ENCODE data around the gene PACSIN2. TPM values are rescaled to one million over a fixed set of nuclear protein-coding genes. Genes with fewer than 3 reads are reported as not detected.

The PACSIN2 gene
- total and polyA plus RNA-seq, 10 of the 15 experiments (the other 5 are each of a cell fraction or from before 2014, with no cell fraction given), result 0.93 to 78.7 (median 46.8) TPM

GRCh38 chr22:42892571-42893316 lies 122.2 kb downstream of the PACSIN2 start (continued):
- TF ChIP-seq ETV6 (conservative IDR thresholded peaks at IDR 0.05 in 1 of 2, IDR thresholded peaks at IDR 0.05 in 1 of 2; ENCODE audit: borderline replicate concordance in 1 of 2, low read depth in 1 of 2) (peak in 1 of 2 experiments; percentile 50; a peak in 1 of 4 replicates), SPI1 (IDR thresholded peaks at IDR 0.05; ENCODE audit: borderline replicate concordance, insufficient read depth, low read depth, low read length) (peak; percentile 21; the same call in 1 of the 2 replicates), MYC (IDR thresholded peaks at IDR 0.05; ENCODE audit: insufficient read depth, insufficient read length, insufficient replicate concordance, low read length, severe bottlenecking) (no peak), POLR2AphosphoS5 (IDR thresholded peaks at IDR 0.05; ENCODE audit: low read length) (0 out of 2 replicates have a peak, but pooled peaks have one; percentile 37), TCF3 (IDR thresholded peaks at IDR 0.05; ENCODE audit: borderline replicate concordance, insufficient read depth, low read depth, low read length) (0 out of 2 replicates have a peak, but pooled peaks have one; percentile 31)

- Histone ChIP-seq H3K79me2 (ENCODE audit: control insufficient read depth, insufficient read depth, low read length) (peaks cover 35% of the 10 kb centered on the region), H3K4me1 (ENCODE audit: control insufficient read depth, insufficient read depth, low read length) (peaks cover 79% of the 10 kb centered on the region), H3K4me3 (no peak overlapping the region), H3K4me2 (ENCODE audit: control insufficient read depth, insufficient read depth) (peak overlapping the region; percentile 41; the same call in 1 of the 2 replicates), H3K27me3 (replicated peaks in 1 of 2; ENCODE audit: control insufficient read depth in 2 of 2, insufficient read depth in 2 of 2, low read length in 1 of 2) (no peaks in the 10 kb centered on the region), H4K20me1 (ENCODE audit: control insufficient read depth, insufficient read depth) (no peaks in the 10 kb centered on the region), H3K9me3 (replicated peaks; ENCODE audit: control insufficient read depth, insufficient read depth, low read length) (no peaks in the 10 kb centered on the region), H3K36me3 (ENCODE audit: control insufficient read depth in 2 of 2, insufficient read depth in 2 of 2, low read length in 1 of 2) (peaks cover 13 to 18% of the 10 kb centered on the region in 2 experiments), H3K27ac (ENCODE audit: control insufficient read depth, insufficient read depth) (peak overlapping the region; percentile 84), H3K9ac (ENCODE audit: control insufficient read depth, insufficient read depth, low read length) (peak overlapping the region; percentile 12; the same call in 1 of the 2 replicates), H2AFZ (ENCODE audit: control insufficient read depth, low read depth, low read length) (no peak overlapping the region)
- CTCF ChIA-PET, result interaction anchor here (0.6 to 5.1 kb wide), 4 partner anchors 25 to 142 kb away, joined by 3 to 19 read pairs (median 4); no protein-coding TSS in a partner anchor
- no TSS peak for BruUV-seq (replicated peaks)
- FAIRE-seq (no peak), DNase-seq (ENCODE audit: low read depth, low spot score) (no peak), ATAC-seq (no peak)
- WGBS (ENCODE audit: insufficient coverage, insufficient replicate concordance, low lambda C conversion rate, missing lambda C conversion rate), result 86% methylated on average over 9 of the region's 9 CpGs
- POLR2A ChIA-PET, result interaction anchor here (0.6 to 2.1 kb wide), 4 partner anchors 10 to 144 kb away, joined by 3 to 7 read pairs (median 4); no protein-coding TSS in a partner anchor
- in situ Hi-C loops (cut with MboI), result no loop called here
- TF ChIP-seq USF1 (IDR thresholded peaks at IDR 0.05; ENCODE audit: borderline replicate concordance, extremely low read length, insufficient read depth, low read depth, low read length) (peak; percentile 76), FOS (IDR thresholded peaks at IDR 0.05; ENCODE audit: borderline replicate concordance, extremely low read depth, insufficient read length) (no peak), RAD51 (IDR thresholded peaks at IDR 0.05) (0 out of 2 replicates have a peak, but pooled peaks have one; percentile 23), BHLHE40 (IDR thresholded peaks at IDR 0.05; ENCODE audit: borderline replicate concordance in 1 of 2, low read depth in 2 of 2, low read length in 1 of 2) (peak; percentile 21 to 44; a peak in 1 of 4 replicates), CHD4 (IDR thresholded peaks at IDR 0.05) (no peak), PKNOX1 (IDR thresholded peaks at IDR 0.05) (peak; percentile 12; the same call in 1 of the 2 replicates), KAT2A (conservative IDR thresholded peaks at IDR 0.05; ENCODE audit: control insufficient read depth, low read depth, low read length) (no peak)
- SMC1A ChIA-PET (ENCODE audit: uncharacterized antibody, unreplicated experiment), result interaction anchor here (1.1 to 2.3 kb wide), 5 partner anchors 9 to 53 kb away, joined by 3 to 17 read pairs (median 4); no protein-coding TSS in a partner anchor
- RAD21 ChIA-PET (ENCODE audit: unreplicated experiment), result interaction anchor here (1.0 to 3.6 kb wide), 5 partner anchors 27 to 121 kb away, joined by 3 to 14 read pairs (median 4); no protein-coding TSS in a partner anchor
- intact Hi-C loops (cut with micrococcal nuclease; ENCODE audit: unreplicated experiment), result no loop called here
These were observed 122.8 kb downstream of the PACSIN2 start for GRCh38 chr22:42892156-42892555.

Data from GM12878 (cell line).